ENCODE measurements around the gene KLRC2.

GRCh38 chr12:10408842-10409241 lies 27.0 kb downstream of the KLRC2 start:
- TF ChIP-seq CTCF (IDR thresholded peaks at IDR 0.05) (no peak), POLR2A (IDR thresholded peaks at IDR 0.05) (no peak)
